ENCODE measurements around the gene BST1. TPM values are rescaled to one million over a fixed set of nuclear protein-coding genes. Genes with fewer than 3 reads are reported as not detected.

BST1 gene
- total RNA-seq, 4 donors from 2014 or later = 22.5 to 34.4 (median 24.5) TPM

- no peak for ATAC-seq (ENCODE audit: low FRiP score)
- DNase-seq (ENCODE audit: low spot score) = no peak
- no peak for TF ChIP-seq CTCF (IDR thresholded peaks at IDR 0.05)
Observed at GRCh38 chr4:15676039-15676438, 26.8 kb upstream of the BST1 start.

GRCh38 chr4:15676899-15677298 lies 26.0 kb upstream of the BST1 start:
- TF ChIP-seq CTCF (IDR thresholded peaks at IDR 0.05) = no peak
- no peak for ATAC-seq (ENCODE audit: low FRiP score)
- no peak for DNase-seq (ENCODE audit: low spot score)

- no peak for TF ChIP-seq CTCF (IDR thresholded peaks at IDR 0.05)
- DNase-seq (ENCODE audit: low spot score) = no peak
- ATAC-seq (ENCODE audit: low FRiP score) = peak; percentile 43
Observed at GRCh38 chr4:15677507-15677988, 25.3 kb upstream of the BST1 start.

DNA sequence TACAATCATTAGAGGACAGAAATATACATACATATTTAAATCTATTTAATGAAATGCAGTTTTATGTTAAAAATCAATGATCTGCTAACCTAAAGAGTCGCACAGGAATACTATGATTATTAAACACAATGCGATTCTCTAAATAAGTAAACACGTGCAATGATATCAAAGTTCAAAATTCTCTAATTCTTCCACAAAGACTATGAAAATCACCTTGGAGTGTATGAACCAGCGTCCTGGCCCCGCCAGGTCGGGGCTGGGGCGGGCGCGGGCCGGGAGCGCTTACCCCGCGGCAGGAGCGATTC lies 21.8 kb upstream of the BST1 start:
- ATAC-seq (ENCODE audit: low FRiP score) = no peak
- no peak for TF ChIP-seq CTCF (IDR thresholded peaks at IDR 0.05)
- no peak for DNase-seq (ENCODE audit: low spot score)

DNA sequence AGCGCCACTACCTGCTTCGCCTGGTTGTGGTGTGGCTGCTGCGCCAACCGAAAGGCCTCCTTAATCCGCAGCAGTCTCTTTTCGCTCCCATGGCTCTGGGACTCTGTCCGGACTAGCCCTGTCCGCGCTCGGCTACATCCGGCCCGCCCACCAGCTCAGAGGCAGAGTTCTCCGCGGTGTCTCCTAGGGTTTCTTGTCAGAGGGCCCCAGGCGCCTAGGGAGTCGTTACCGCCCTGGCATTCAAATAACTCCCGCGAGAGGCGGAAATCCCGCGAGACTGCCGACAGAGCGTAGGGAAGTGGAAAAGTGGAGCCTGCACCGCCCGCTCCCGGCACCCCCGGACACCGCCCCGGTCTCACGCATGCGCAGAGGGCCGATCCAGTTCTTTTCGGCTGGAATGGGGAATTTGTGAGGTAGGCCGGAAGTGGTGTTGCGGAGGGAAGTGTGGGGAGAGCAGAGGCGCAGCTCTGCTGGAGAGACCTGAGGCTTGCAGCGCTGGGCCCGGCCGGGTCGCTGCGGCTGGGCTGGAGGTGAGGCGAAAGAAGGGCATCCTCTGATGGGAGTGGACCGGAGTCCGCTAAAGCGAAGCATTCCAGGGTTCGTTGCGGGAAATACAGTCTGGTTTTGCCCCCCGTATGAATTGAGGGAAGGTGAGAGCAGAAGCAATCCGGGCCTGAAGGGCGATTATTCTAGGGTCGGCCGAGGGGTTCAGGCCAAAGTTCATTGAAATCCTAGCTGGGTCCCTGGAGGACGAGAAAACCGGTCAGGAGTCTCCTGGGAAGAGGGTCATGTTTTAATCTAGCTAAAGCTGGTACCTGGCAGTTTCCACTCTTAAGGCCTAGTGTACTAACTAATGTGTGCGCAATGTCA lies 21.3 kb upstream of the BST1 start, which contains the start of gene FAM200B:
Gene FAM200B, plus strand, starts transcription at position 456 of the 870 bp plus-strand sequence. CDS start 5,151 bp downstream, outside the sequence.
- TF ChIP-seq CTCF (IDR thresholded peaks at IDR 0.05) = no peak
- peak; percentile 98 for ATAC-seq (ENCODE audit: low FRiP score)
- DNase-seq (ENCODE audit: low spot score) = peak; percentile 100

GRCh38 chr4:15682242-15683142 lies 20.4 kb upstream of the BST1 start:
- ATAC-seq (ENCODE audit: low FRiP score) (no peak), DNase-seq (ENCODE audit: low spot score) (no peak)
- no peak for TF ChIP-seq CTCF (IDR thresholded peaks at IDR 0.05)
